H1 (cell line): ENCODE data around the gene CHN2. TPM values are rescaled to one million over a fixed set of nuclear protein-coding genes. Genes with fewer than 3 reads are reported as not detected.

ENCODE experiments used
- BRCA1 ChIP-seq: IDR thresholded peaks from 2 replicates; pipeline ENCODE4 v1.6.1; 2012; ENCODE audit warnings: low read depth, low read length, improper control_type of control experiment
- CHD7 ChIP-seq: fragments of 300-600 bp; sonication (generic); IDR thresholded peaks from 2 replicates; pipeline ENCODE4 v1.7.1; 2012; ENCODE audit warnings: low read length, moderate library complexity, mild to moderate bottlenecking, inconsistent platforms; ENCODE audit not compliant: insufficient replicate concordance
- CREB1 ChIP-seq: IDR thresholded peaks from 2 replicates; pipeline ENCODE4 v1.6.1; 2012; ENCODE audit warnings: inconsistent platforms
- EGR1 ChIP-seq: IDR thresholded peaks from 2 replicates; pipeline ENCODE4 v1.6.1; 2011; ENCODE audit warnings: low read depth, low read length, borderline replicate concordance
- KDM4A ChIP-seq: IDR thresholded peaks from one replicate; pipeline ENCODE4 v1.7.1; 2012; ENCODE audit warnings: low read depth, mild to moderate bottlenecking, moderate library complexity, low read length, inconsistent platforms; ENCODE audit not compliant: severe bottlenecking
- PHF8 ChIP-seq: fragments of 200-600 bp; sonication (generic); conservative IDR thresholded peaks from 2 replicates; pipeline ENCODE4 v1.7.1; 2012; ENCODE audit warnings: low read depth, mild to moderate bottlenecking, inconsistent platforms, low read length, moderate library complexity
- POLR2A ChIP-seq, 2 experiments: IDR thresholded peaks; 1 replicate in 1 of 2; 2 replicates in 1 of 2; pipeline ENCODE4 v1.6.1; 2011; ENCODE audit warnings: low read depth in 2 of 2, low read length in 2 of 2, mild to moderate bottlenecking in 2 of 2; ENCODE audit errors: control extremely low read depth in 1 of 2
- SIRT6 ChIP-seq: IDR thresholded peaks from one replicate; pipeline ENCODE4 v1.7.1; 2012; ENCODE audit warnings: low read length, inconsistent platforms
- SUZ12 ChIP-seq: fragments of 200-600 bp; sonication (generic); IDR thresholded peaks from 2 replicates; pipeline ENCODE4 v1.6.1; 2012; ENCODE audit warnings: mild to moderate bottlenecking, inconsistent platforms, low read length, moderate library complexity, mixed read lengths
- TAF1 ChIP-seq: IDR thresholded peaks from 2 replicates; pipeline ENCODE4 v1.6.1; 2011; ENCODE audit warnings: mild to moderate bottlenecking, low read depth, low read length
- TAF7 ChIP-seq: optimal IDR thresholded peaks from 2 replicates; pipeline ENCODE3; 2011; ENCODE audit warnings: low read depth, mild to moderate bottlenecking, inconsistent platforms, low read length, moderate library complexity, borderline replicate concordance
- polyA plus RNA-seq, 7 experiments: library from polyadenylated mRNA; depleted of rRNA in 3 of 7; stranded (reverse) in 5 of 7; unstranded in 2 of 7; fragments of >200 nt in 5 of 7; fragments of 200-250 nt in 2 of 7; gene quantifications; 1 replicate in 5 of 7; 2 replicates in 1 of 7; 4 replicates in 1 of 7; pipeline versions ENCODE4 v1.2.1 to v1.2.3, GENCODE V29; 2011 to 2013; ENCODE audit warnings: missing spikeins in 2 of 7, mixed read lengths in 2 of 7
- total RNA-seq: library from RNA; stranded (reverse); fragmentation: NEBNext Ultra II Directional; extraction: Animal tissue kit (Norgen Biotek cat#: 25700); gene quantifications from 2 replicates; pipeline ENCODE4 v1.2.1, GENCODE V29; 2021

Gene CHN2
- total and polyA plus RNA-seq, 2 of the 8 experiments (the other 6 are each of a cell fraction or from before 2014, with no cell fraction given) = 2.9 to 4.8 TPM

GRCh38 chr7:29146057-29146706 lies 48.4 kb upstream of the CHN2 start, which contains the start of gene CPVL (continued):
- TF ChIP-seq CHD7 (no peak), PHF8 (peak; percentile 47; the same call in 1 of the 2 replicates), POLR2A (IDR thresholded peaks at IDR 0.05; ENCODE audit: control extremely low read depth in 1 of 2, low read depth in 2 of 2, low read length in 2 of 2) (peak in 1 of 2 experiments; percentile 37; a peak in 1 of 3 replicates), SIRT6 (no peak), TAF7 (no peak), SUZ12 (peak; percentile 54; the same call in 1 of the 2 replicates), TAF1 (peak; percentile 56), EGR1 (no peak), CREB1 (peak; percentile 22; the same call in 1 of the 2 replicates), KDM4A (peak; percentile 94), BRCA1 (no peak)
